Fibroblast of lung (primary cell): ENCODE measurements around the gene ARPC2.

Source experiments
- CTCF ChIP-seq, 2 donors: IDR thresholded peaks in 1 of 2; conservative IDR thresholded peaks in 1 of 2; 1 replicate in 1 of 2; 2 replicates in 1 of 2; pipeline ENCODE4 v1.5.1; 2011 to 2012; ENCODE audit warnings: low read length in 2 of 2, control low read depth in 1 of 2, inconsistent platforms in 1 of 2, low read depth in 1 of 2, mild to moderate bottlenecking in 1 of 2
- EZH2 ChIP-seq: IDR thresholded peaks from 2 replicates; pipeline ENCODE4 v1.5.1; 2012; ENCODE audit warnings: low read length, control low read depth, mild to moderate bottlenecking; ENCODE audit errors: missing control alignments

GRCh38 chr2:218280260-218280870 lies 63.4 kb downstream of the ARPC2 start:
- TF ChIP-seq CTCF (conservative IDR thresholded peaks at IDR 0.05 in 1 of 2, IDR thresholded peaks at IDR 0.05 in 1 of 2; ENCODE audit: low read depth in 1 of 2, low read length in 2 of 2), result no peak
- TF ChIP-seq EZH2, result no peak
